A673 (cell line): ENCODE data around the gene EYS. TPM values are rescaled to one million over a fixed set of nuclear protein-coding genes. Genes with fewer than 3 reads are reported as not detected.

Experiments used
- BruUV-seq: library from RNA; stranded (reverse); fragments of 400-500 nt; replicated peaks from 2 replicates; lab custom pipeline; 2021; lab: Mats Ljungman, UMichigan
- CTCF ChIA-PET: fragments of 300-600 bp; sonication (Branson Sonifier 250); formaldehyde crosslinking; loops from one replicate; lab custom pipeline; 2022; ENCODE audit warnings: antibody characterized with exemption; lab: Charles Lee
- POLR2A ChIA-PET: fragments of 300-600 bp; sonication (Branson Sonifier 250); formaldehyde crosslinking; loops from one replicate; lab custom pipeline; 2022; ENCODE audit warnings: antibody characterized with exemption; ENCODE audit not compliant: low non-redundant PET; lab: Charles Lee
- DNase-seq: peaks from one replicate; pipeline ENCODE4 v3.0.0-alpha.2; 2015; ENCODE audit warnings: low spot score
- H3K27ac ChIP-seq: fragments of 200-600 bp; sonication (generic); 2 replicates; pipeline ENCODE4 v1.5.1; 2016; ENCODE audit warnings: mixed run types, low read depth, mild to moderate bottlenecking, mixed read lengths, antibody characterized with exemption, low read length; ENCODE audit not compliant: poor library complexity, severe bottlenecking
- H3K27me3 ChIP-seq: fragments of 200-600 bp; sonication (generic); replicated peaks from 2 replicates; pipeline ENCODE4 v1.6.1; 2017; ENCODE audit warnings: mixed run types, low read depth, mild to moderate bottlenecking, mixed read lengths, antibody characterized with exemption, low read length; ENCODE audit not compliant: insufficient read depth, poor library complexity
- H3K36me3 ChIP-seq: fragments of 200-600 bp; sonication (generic); 2 replicates; pipeline ENCODE4 v1.6.1; 2016; ENCODE audit warnings: mixed run types, mild to moderate bottlenecking, mixed read lengths, antibody characterized with exemption, low read length; ENCODE audit not compliant: insufficient read depth, poor library complexity, severe bottlenecking
- H3K4me1 ChIP-seq: fragments of 200-600 bp; sonication (generic); 2 replicates; pipeline ENCODE4 v1.6.1; 2017; ENCODE audit warnings: mixed run types, mild to moderate bottlenecking, mixed read lengths, antibody characterized with exemption, low read length; ENCODE audit not compliant: insufficient read depth, poor library complexity, severe bottlenecking
- H3K4me3 ChIP-seq: fragments of 200-600 bp; sonication (generic); 2 replicates; pipeline ENCODE4 v1.5.1; 2016; ENCODE audit warnings: low read depth, mixed run types, mild to moderate bottlenecking, mixed read lengths, low read length; ENCODE audit not compliant: poor library complexity, severe bottlenecking
- H3K9me3 ChIP-seq: fragments of 200-600 bp; sonication (generic); 2 replicates; pipeline ENCODE4 v1.6.1; 2016; ENCODE audit warnings: mixed run types, low read depth, mild to moderate bottlenecking, mixed read lengths, antibody characterized with exemption, low read length; ENCODE audit not compliant: poor library complexity, severe bottlenecking
- CTCF ChIP-seq: fragments of 300-800, 200-600 bp; sonication (generic); conservative IDR thresholded peaks from 2 replicates; pipeline ENCODE4 v1.5.1; 2017; ENCODE audit warnings: low read depth, mild to moderate bottlenecking, antibody characterized with exemption, low read length, moderate library complexity, mixed read lengths
- EZH2 ChIP-seq: fragments of 200-600 bp; sonication (generic); IDR thresholded peaks from 2 replicates; pipeline ENCODE4 v1.6.1; 2017; ENCODE audit warnings: borderline replicate concordance, low read depth, mild to moderate bottlenecking, mixed read lengths, antibody characterized with exemption, low read length; ENCODE audit not compliant: poor library complexity, severe bottlenecking
- intact Hi-C: fragments of 100-400 bp; cut with micrococcal nuclease; formaldehyde crosslinking; loops from one replicate; pipeline ENCODE4 v1.10.0; 2022; ENCODE audit not compliant: unreplicated experiment
- total RNA-seq: library from RNA; stranded (reverse); gene quantifications from 2 replicates; pipeline ENCODE4 v1.2.3, GENCODE V29; 2021

The EYS gene
- total RNA-seq, 1 experiment from 2014 or later = 0.47 TPM

DNA sequence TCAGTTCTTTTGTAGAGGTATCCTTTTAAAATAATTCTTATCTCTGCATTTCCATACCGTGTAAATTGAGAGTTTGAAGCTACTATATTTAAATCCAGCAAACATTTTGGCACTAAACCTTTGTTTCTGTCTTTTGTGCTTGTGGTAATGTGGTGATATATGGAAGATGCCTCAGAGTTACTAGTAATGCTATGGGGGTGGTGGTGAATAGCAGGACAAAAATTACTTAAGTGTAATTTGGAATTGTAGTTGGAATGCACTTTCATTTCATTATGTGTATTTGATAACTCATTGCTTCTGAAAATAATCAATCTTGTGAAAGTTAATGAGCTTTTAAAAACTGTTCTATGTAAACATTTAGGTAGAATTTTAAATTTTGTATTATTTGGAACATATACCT is 1666.9 kb downstream of the EYS start:
- intact Hi-C loops = no loop called here
- POLR2A ChIA-PET = no interaction called here
- CTCF ChIA-PET = no interaction called here
- DNase-seq = no peak
- TF ChIP-seq CTCF = no peak
- no peak for TF ChIP-seq EZH2
- Histone ChIP-seq H3K9me3 (no peaks in the 10 kb centered on the region), H3K4me1 (no peaks in the 10 kb centered on the region), H3K36me3 (no peaks in the 10 kb centered on the region), H3K4me3 (no peak overlapping the region), H3K27ac (no peak overlapping the region), H3K27me3 (no peaks in the 10 kb centered on the region)
- no TSS peak for BruUV-seq

- BruUV-seq = no TSS peak
- H3K4me1 ChIP-seq = no peaks in the 10 kb centered on the region
These were observed 1669.6 kb downstream of the EYS start for GRCh38 chr6:64037427-64037826.

GRCh38 chr6:64034910-64035655 is 1671.9 kb downstream of the EYS start:
- Histone ChIP-seq H3K27me3 (no peaks in the 10 kb centered on the region), H3K27ac (no peak overlapping the region), H3K4me1 (no peaks in the 10 kb centered on the region), H3K4me3 (no peak overlapping the region), H3K36me3 (no peaks in the 10 kb centered on the region), H3K9me3 (no peaks in the 10 kb centered on the region)
- ChIA-PET POLR2A (no interaction called here), CTCF (no interaction called here)
- no TSS peak for BruUV-seq
- intact Hi-C loops = no loop called here
- TF ChIP-seq EZH2 = no peak
- TF ChIP-seq CTCF = no peak
- DNase-seq = no peak

More at GRCh38 chr6:64037427-64037826, 1669.6 kb downstream of the EYS start:
- no peak overlapping the region for H3K4me3 ChIP-seq
- no peak for TF ChIP-seq EZH2
- no peak for TF ChIP-seq CTCF
- POLR2A ChIA-PET = no interaction called here
- H3K36me3 ChIP-seq = no peaks in the 10 kb centered on the region
- intact Hi-C loops = no loop called here
- H3K9me3 ChIP-seq = no peaks in the 10 kb centered on the region
- H3K27me3 ChIP-seq = no peaks in the 10 kb centered on the region
- H3K27ac ChIP-seq = no peak overlapping the region
- CTCF ChIA-PET = no interaction called here
- no peak for DNase-seq
